C4-2B (cell line): Measurements from ENCODE around the gene FBXL20.

Experiments
- ZFX ChIP-seq: fragments of 450-650 bp; IDR thresholded peaks from 2 replicates; pipeline ENCODE4 v1.6.1; 2017
- TF ChIP-seq, protein P1 (sequence below): fragments of 450-650 bp; conservative IDR thresholded peaks from 2 replicates; pipeline ENCODE4 v1.5.1; 2017; ENCODE audit warnings: mild to moderate bottlenecking

DNA sequence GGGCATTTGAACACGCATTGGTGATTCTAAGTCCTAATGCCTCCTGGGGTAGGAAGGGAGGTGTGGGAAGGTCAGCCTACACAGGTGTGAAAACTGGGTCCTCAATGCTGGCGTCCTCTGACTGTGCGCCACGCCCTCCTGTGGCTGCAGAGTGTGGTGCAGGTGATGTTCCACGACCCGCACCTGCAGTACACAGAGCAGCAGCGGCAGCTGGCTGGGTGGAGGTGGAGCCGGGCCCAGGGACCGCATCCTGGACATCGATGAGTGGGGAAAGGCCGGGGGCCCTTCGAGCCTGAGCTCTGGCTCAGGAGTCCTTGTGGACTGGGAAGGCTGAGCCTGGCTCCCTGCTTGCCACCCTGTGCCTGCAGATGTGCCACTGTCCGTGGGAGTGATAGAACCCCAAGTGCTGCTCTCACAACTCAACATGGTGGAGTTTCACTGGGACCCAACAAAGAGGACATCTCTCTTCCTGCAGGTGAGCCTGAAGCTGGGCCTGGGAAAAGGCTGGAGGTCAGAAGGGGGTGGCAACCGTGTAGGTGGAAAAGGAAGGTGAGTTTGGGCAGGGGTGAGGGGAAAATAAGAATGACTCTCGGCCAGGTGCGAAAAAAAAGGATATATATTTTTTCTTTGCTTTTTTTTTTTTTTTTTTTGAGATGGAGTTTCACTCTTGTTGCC, 161.6 kb downstream of the FBXL20 start:
- TF ChIP-seq, protein P1, sequence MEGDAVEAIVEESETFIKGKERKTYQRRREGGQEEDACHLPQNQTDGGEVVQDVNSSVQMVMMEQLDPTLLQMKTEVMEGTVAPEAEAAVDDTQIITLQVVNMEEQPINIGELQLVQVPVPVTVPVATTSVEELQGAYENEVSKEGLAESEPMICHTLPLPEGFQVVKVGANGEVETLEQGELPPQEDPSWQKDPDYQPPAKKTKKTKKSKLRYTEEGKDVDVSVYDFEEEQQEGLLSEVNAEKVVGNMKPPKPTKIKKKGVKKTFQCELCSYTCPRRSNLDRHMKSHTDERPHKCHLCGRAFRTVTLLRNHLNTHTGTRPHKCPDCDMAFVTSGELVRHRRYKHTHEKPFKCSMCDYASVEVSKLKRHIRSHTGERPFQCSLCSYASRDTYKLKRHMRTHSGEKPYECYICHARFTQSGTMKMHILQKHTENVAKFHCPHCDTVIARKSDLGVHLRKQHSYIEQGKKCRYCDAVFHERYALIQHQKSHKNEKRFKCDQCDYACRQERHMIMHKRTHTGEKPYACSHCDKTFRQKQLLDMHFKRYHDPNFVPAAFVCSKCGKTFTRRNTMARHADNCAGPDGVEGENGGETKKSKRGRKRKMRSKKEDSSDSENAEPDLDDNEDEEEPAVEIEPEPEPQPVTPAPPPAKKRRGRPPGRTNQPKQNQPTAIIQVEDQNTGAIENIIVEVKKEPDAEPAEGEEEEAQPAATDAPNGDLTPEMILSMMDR: peak; percentile 78
- TF ChIP-seq ZFX: no peak
